IPS-NIHi11 (cell line): ENCODE measurements around the gene GRM3.
A peak's percentile ranks its signal among the peaks of the same experiment; 100 is the strongest.

Experiments used
- DNase-seq: peaks from one replicate; pipeline ENCODE4 v3.0.0; 2012; ENCODE audit warnings: mixed read lengths, low spot score

GRM3 gene

GRCh38 chr7:86692755-86693154 is 49.0 kb downstream of the GRM3 start:
- DNase-seq: no peak

GRCh38 chr7:86706406-86706805 is 62.7 kb downstream of the GRM3 start:
- no peak for DNase-seq

GRCh38 chr7:86708031-86708680 is 64.4 kb downstream of the GRM3 start:
- no peak for DNase-seq

GRCh38 chr7:86720306-86720705 is 76.6 kb downstream of the GRM3 start:
- DNase-seq: no peak

GRCh38 chr7:86733783-86734182 is 90.1 kb downstream of the GRM3 start:
- DNase-seq: no peak

GRCh38 chr7:86745013-86745745 is 101.5 kb downstream of the GRM3 start:
- no peak for DNase-seq

GRCh38 chr7:86747698-86748097 is 104.0 kb downstream of the GRM3 start:
- DNase-seq: no peak

- DNase-seq: no peak
Measured at GRCh38 chr7:86748201-86748600, 104.5 kb downstream of the GRM3 start.

- DNase-seq: no peak
Measured at GRCh38 chr7:86748843-86749719, 105.4 kb downstream of the GRM3 start.

- no peak for DNase-seq
Measured at GRCh38 chr7:86749741-86750665, 106.3 kb downstream of the GRM3 start.

GRCh38 chr7:86760236-86760635 is 116.5 kb downstream of the GRM3 start:
- peak; percentile 49 for DNase-seq

- DNase-seq: peak; percentile 15
Measured at GRCh38 chr7:86762129-86762528, 118.4 kb downstream of the GRM3 start.

- no peak for DNase-seq
Measured at GRCh38 chr7:86765931-86766330, 122.2 kb downstream of the GRM3 start.

GRCh38 chr7:86768394-86768793 is 124.7 kb downstream of the GRM3 start:
- DNase-seq: no peak

GRCh38 chr7:86768967-86769760 is 125.5 kb downstream of the GRM3 start:
- DNase-seq: no peak

GRCh38 chr7:86773309-86773708 is 129.6 kb downstream of the GRM3 start:
- no peak for DNase-seq

GRCh38 chr7:86775203-86775602 is 131.5 kb downstream of the GRM3 start:
- no peak for DNase-seq

GRCh38 chr7:86776136-86776535 is 132.4 kb downstream of the GRM3 start:
- no peak for DNase-seq

- no peak for DNase-seq
Measured at GRCh38 chr7:86778271-86778670, 134.6 kb downstream of the GRM3 start.

- no peak for DNase-seq
Measured at GRCh38 chr7:86784765-86785164, 141.1 kb downstream of the GRM3 start.

GRCh38 chr7:86785641-86786040 is 141.9 kb downstream of the GRM3 start:
- no peak for DNase-seq
